Liver (tissue), 9 donors: ENCODE data around the gene CCL18. TPM values are rescaled to one million over a fixed set of nuclear protein-coding genes. Genes with fewer than 3 reads are reported as not detected.

Experiments
- DNase-seq: peaks from one replicate; pipeline ENCODE4 v3.0.0-alpha.2; 2017; ENCODE audit warnings: low spot score
- H3K27ac ChIP-seq, 2 donors: one replicate each; pipeline ENCODE4 v1.7.0; 2013; ENCODE audit warnings: inconsistent platforms in 2 of 2, low read length in 2 of 2, control low read depth in 1 of 2, low read depth in 1 of 2, mild to moderate bottlenecking in 1 of 2
- H3K27me3 ChIP-seq, 4 donors: one replicate each; pipeline versions ENCODE4 v1.6.1 to v1.7.0; 2013; ENCODE audit warnings: low read length in 3 of 4, inconsistent platforms in 1 of 4, mild to moderate bottlenecking in 1 of 4, moderate library complexity in 1 of 4; ENCODE audit not compliant: control insufficient read depth in 4 of 4, insufficient read depth in 4 of 4
- H3K36me3 ChIP-seq, 4 donors: one replicate each; pipeline versions ENCODE4 v1.6.1 to v1.7.0; 2013; ENCODE audit warnings: low read length in 3 of 4, mild to moderate bottlenecking in 3 of 4, low read depth in 1 of 4, moderate library complexity in 1 of 4; ENCODE audit not compliant: control insufficient read depth in 4 of 4, insufficient read depth in 3 of 4
- H3K4me1 ChIP-seq, 4 donors: one replicate each; pipeline versions ENCODE4 v1.6.1 to v1.7.0; 2013; ENCODE audit warnings: low read length in 3 of 4, mild to moderate bottlenecking in 3 of 4, moderate library complexity in 1 of 4; ENCODE audit not compliant: control insufficient read depth in 4 of 4, insufficient read depth in 4 of 4
- H3K4me3 ChIP-seq, 3 donors: one replicate each; pipeline versions ENCODE4 v1.6.1 to v1.7.0; 2013; ENCODE audit warnings: low read length in 3 of 3, control low read depth in 1 of 3, low read depth in 1 of 3, mild to moderate bottlenecking in 1 of 3
- H3K9ac ChIP-seq, 2 donors: one replicate each; pipeline ENCODE4 v1.7.0; 2013; ENCODE audit warnings: low read length in 2 of 2, mild to moderate bottlenecking in 2 of 2, moderate library complexity in 2 of 2, control low read depth in 1 of 2, low read depth in 1 of 2
- H3K9me3 ChIP-seq, 4 donors: one replicate each; pipeline versions ENCODE4 v1.6.1 to v1.7.0; 2013; ENCODE audit warnings: low read length in 3 of 4; ENCODE audit not compliant: control insufficient read depth in 4 of 4
- ATF3 ChIP-seq: IDR thresholded peaks from 2 replicates; pipeline ENCODE4 v1.6.1; 2016; ENCODE audit warnings: antibody characterized with exemption
- CTCF ChIP-seq: fragments of 150-350 bp; IDR thresholded peaks from 2 replicates; pipeline ENCODE4 v1.5.1; 2017; ENCODE audit warnings: improper control_type of control experiment, low read depth, low read length; ENCODE audit not compliant: missing input control
- EGR1 ChIP-seq, 2 donors: IDR thresholded peaks; 2 replicates each; pipeline ENCODE4 v1.6.1; 2016 to 2018; ENCODE audit warnings: antibody characterized with exemption in 2 of 2, low read depth in 2 of 2
- FOXA1 ChIP-seq: IDR thresholded peaks from 2 replicates; pipeline ENCODE4 v1.6.1; 2016; ENCODE audit warnings: antibody characterized with exemption
- GABPA ChIP-seq, 2 donors: IDR thresholded peaks in 1 of 2; conservative IDR thresholded peaks in 1 of 2; 2 replicates each; pipeline ENCODE4 v1.6.1; 2016; ENCODE audit warnings: antibody characterized with exemption in 2 of 2, mild to moderate bottlenecking in 1 of 2, moderate library complexity in 1 of 2
- RAD21 ChIP-seq, 2 donors: IDR thresholded peaks; 2 replicates each; pipeline ENCODE4 v1.6.1; 2016; ENCODE audit warnings: antibody characterized with exemption in 2 of 2, mild to moderate bottlenecking in 2 of 2
- SP1 ChIP-seq: IDR thresholded peaks from 2 replicates; pipeline ENCODE4 v1.6.1; 2018; ENCODE audit warnings: antibody characterized with exemption, mild to moderate bottlenecking
- YY1 ChIP-seq: IDR thresholded peaks from 2 replicates; pipeline ENCODE4 v1.6.1; 2016; ENCODE audit warnings: antibody characterized with exemption, mild to moderate bottlenecking
- ZBTB33 ChIP-seq: IDR thresholded peaks from 2 replicates; pipeline ENCODE4 v1.6.1; 2016; ENCODE audit warnings: antibody characterized with exemption
- WGBS: extraction: QIAGEN DNeasy Blood & Tissue Kit; methylation state at CpG from one replicate; pipeline ENCODE4 v1.1.7; 2013; 5-methylcytosine and 5-hydroxymethylcytosine counted together
- polyA plus RNA-seq, 2 donors: library from polyadenylated mRNA; stranded (reverse) in 1 of 2; unstranded in 1 of 2; fragments of 200-250 nt in 1 of 2; fragments of >200 nt in 1 of 2; fragmentation: Nextera tagmentation in 1 of 2; extraction: Ambion mirVana in 1 of 2; gene quantifications; one replicate each; pipeline versions ENCODE4 v1.2.1 to v1.2.3, GENCODE V29; 2013 to 2015
- total RNA-seq, 2 donors: library from RNA; depleted of rRNA; stranded (reverse); fragments of >200 nt; gene quantifications; one replicate each; pipeline ENCODE4 v1.2.3, GENCODE V29; 2014
- donor health status: healthy.
- donor health status: healthy.
- donor health status: healthy.
- donor health status: healthy.
- donor health status: healthy.

The CCL18 gene
- total and polyA plus RNA-seq, 4 donors = 0.22 to 0.92 (median 0.76) TPM; not detected in 1

- H3K4me3 ChIP-seq = no peak overlapping the region
- no peak overlapping the region for H3K27ac ChIP-seq
- DNase-seq = no peak
- no peaks in the 10 kb centered on the region for H3K9me3 ChIP-seq
- no peak overlapping the region for H3K9ac ChIP-seq
- H3K36me3 ChIP-seq = no peaks in the 10 kb centered on the region
- H3K27me3 ChIP-seq = no peaks in the 10 kb centered on the region
- H3K4me1 ChIP-seq = peaks cover 0 to 4% (median 0%) of the 10 kb centered on the region in 4 donors
- TF ChIP-seq RAD21 (IDR thresholded peaks at IDR 0.05) (no peak), SP1 (no peak), CTCF (no peak), GABPA (IDR thresholded peaks at IDR 0.05 in 1 of 2, conservative IDR thresholded peaks at IDR 0.05 in 1 of 2) (no peak)
Measured at GRCh38 chr17:36057911-36058310, 6.2 kb upstream of the CCL18 start.

- Histone ChIP-seq H3K27ac (no peak overlapping the region), H3K27me3 (no peaks in the 10 kb centered on the region), H3K4me1 (peaks cover 0 to 4% (median 0%) of the 10 kb centered on the region in 4 donors), H3K4me3 (no peak overlapping the region), H3K9ac (no peak overlapping the region), H3K36me3 (no peaks in the 10 kb centered on the region), H3K9me3 (no peaks in the 10 kb centered on the region)
- DNase-seq = no peak
- no peak for TF ChIP-seq EGR1 (IDR thresholded peaks at IDR 0.05; ENCODE audit: low read depth in 2 of 2)
- no peak for TF ChIP-seq FOXA1
- WGBS = 94% methylated on average over 7 of the region's 7 CpGs
Measured at GRCh38 chr17:36059406-36059805, 4.7 kb upstream of the CCL18 start.

GRCh38 chr17:36060816-36061215, 3.3 kb upstream of the CCL18 start:
- Histone ChIP-seq H3K9me3 (no peaks in the 10 kb centered on the region), H3K9ac (no peak overlapping the region), H3K27ac (no peak overlapping the region), H3K4me1 (no peaks in the 10 kb centered on the region), H3K27me3 (no peaks in the 10 kb centered on the region), H3K4me3 (no peak overlapping the region), H3K36me3 (no peaks in the 10 kb centered on the region)
- 97% methylated on average over 2 of the region's 2 CpGs for WGBS
- no peak for DNase-seq
- TF ChIP-seq EGR1 (IDR thresholded peaks at IDR 0.05; ENCODE audit: low read depth in 2 of 2) = no peak
- no peak for TF ChIP-seq ZBTB33
- no peak for TF ChIP-seq YY1
- TF ChIP-seq SP1 = no peak
- no peak for TF ChIP-seq ATF3
- no peak for TF ChIP-seq RAD21 (IDR thresholded peaks at IDR 0.05)
